ENCODE results near the gene BCL11A. TPM values are rescaled to one million over a fixed set of nuclear protein-coding genes. Genes with fewer than 3 reads are reported as not detected.
"Not testable (repeated sequence)": the region's sequence is repeated elsewhere in the genome, so short reads cannot be mapped to it uniquely, and the experiment has no call there.

The BCL11A gene
- total RNA-seq, 1 experiment from 2014 or later, result 4.5 TPM

- DNase-seq (ENCODE audit: low read depth), result no peak
These were observed 116.3 kb downstream of the BCL11A start for GRCh38 chr2:60437080-60437696.

GRCh38 chr2:60433018-60433596 lies 120.3 kb downstream of the BCL11A start:
- DNase-seq (ENCODE audit: low read depth), result no peak

- DNase-seq (ENCODE audit: low read depth), result no peak
These were observed 121.3 kb downstream of the BCL11A start for GRCh38 chr2:60432035-60432601.

DNA sequence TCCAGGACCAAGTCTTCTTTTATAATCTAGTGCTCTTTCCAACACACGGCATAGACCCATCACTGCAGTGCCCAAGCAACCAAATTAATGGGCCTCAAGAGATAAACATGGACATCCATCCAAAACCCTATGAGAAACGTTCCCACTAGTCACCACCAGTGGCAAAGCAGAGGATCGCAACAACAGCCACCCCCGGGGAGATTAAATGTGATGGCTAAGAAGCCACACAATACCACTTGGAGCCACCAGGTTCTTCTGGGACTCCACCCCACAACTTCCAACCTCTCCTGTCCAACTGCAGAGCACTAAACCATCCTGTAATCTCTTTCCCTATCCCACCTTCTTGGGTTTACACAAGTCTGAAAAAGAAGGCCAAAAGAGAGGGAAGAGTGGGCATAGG lies 123.8 kb downstream of the BCL11A start:
- DNase-seq (ENCODE audit: low read depth), result no peak

GRCh38 chr2:60426880-60427279 lies 126.6 kb downstream of the BCL11A start:
- no peak for DNase-seq (ENCODE audit: low read depth)

DNA sequence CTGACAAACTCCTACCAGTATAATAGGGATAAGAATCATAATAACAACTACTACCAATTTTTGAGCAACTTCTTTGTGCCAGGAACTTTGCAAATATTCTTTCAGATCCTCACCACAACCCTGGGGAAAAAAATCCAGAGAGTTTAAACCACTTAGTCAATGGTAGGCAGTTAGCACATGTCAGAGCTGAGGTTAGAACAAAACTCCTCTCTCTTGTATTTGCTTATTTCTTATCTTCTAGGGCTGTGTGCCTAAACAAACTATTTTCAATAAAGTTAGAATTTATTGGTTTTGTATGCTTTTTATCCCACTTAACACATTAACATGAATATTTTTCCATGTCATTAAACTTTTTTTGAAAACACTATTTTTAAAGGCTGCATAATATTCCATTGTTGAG lies 127.1 kb downstream of the BCL11A start:
- no peak for DNase-seq (ENCODE audit: low read depth)

- no peak for DNase-seq (ENCODE audit: low read depth)
These were observed 129.2 kb downstream of the BCL11A start for GRCh38 chr2:60424233-60424632.

GRCh38 chr2:60423505-60423904 lies 129.9 kb downstream of the BCL11A start:
- no peak for DNase-seq (ENCODE audit: low read depth)

GRCh38 chr2:60422826-60423483 lies 130.5 kb downstream of the BCL11A start:
- no peak for DNase-seq (ENCODE audit: low read depth)

DNA sequence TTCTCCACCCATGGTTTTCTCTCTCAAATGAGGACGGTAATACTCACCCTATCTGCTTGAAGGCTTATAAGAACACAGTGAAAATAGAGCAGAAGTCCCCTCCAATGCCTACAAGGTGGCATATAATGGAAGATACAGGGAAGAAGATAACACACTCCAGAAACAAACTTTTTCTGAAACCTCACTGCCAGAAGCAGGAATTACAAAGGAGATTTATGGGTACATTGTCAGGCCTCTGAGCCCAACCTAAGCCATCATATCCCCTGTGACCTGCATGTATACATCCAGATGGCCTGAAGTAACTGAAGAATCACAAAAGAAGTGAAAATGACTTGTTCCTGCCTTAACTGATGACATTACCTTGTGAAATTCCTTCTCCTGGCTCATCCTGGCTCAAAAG lies 136.2 kb downstream of the BCL11A start:
- DNase-seq (ENCODE audit: low read depth), result not testable (repeated sequence)

DNA sequence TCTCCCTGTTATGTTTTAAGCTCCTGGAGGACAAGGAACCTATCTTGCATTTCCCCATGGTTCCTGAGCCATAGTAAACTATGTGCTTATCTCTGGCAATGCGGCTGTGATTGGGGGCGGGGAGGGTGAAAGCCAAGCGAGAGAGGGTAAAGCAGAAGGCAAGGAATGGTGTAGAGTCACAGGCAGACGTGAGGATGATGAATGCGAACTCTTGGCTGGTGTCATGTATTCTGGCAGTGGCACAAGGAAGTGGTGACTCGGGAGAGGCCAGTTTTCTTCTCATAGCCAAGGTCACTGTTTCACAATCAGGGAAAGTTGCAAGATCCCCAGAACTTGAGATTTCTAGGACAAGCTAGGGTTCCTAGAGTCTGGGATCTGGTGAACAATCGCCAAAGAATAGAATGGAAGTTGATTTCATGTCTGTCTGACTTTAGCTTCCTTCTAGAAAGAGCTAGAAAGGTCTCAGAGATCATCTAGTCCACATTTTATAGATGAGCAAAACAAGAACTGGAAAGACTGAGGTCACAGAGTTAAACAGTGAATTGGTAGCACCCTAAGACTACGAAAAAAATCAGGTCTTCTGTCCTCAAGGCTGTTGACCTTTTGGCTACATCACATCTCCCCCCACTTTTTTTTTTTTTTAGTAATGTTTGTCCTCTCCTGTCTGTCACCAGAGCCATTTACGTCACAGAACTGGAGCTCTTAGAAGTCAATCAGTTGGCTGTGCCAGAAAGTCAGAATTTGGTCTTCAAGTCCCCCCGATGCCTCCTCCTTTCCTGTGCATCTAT lies 137.0 kb downstream of the BCL11A start:
- no peak for DNase-seq (ENCODE audit: low read depth)

- no peak for DNase-seq (ENCODE audit: low read depth)
These were observed 137.6 kb downstream of the BCL11A start for GRCh38 chr2:60415814-60416213.

DNA sequence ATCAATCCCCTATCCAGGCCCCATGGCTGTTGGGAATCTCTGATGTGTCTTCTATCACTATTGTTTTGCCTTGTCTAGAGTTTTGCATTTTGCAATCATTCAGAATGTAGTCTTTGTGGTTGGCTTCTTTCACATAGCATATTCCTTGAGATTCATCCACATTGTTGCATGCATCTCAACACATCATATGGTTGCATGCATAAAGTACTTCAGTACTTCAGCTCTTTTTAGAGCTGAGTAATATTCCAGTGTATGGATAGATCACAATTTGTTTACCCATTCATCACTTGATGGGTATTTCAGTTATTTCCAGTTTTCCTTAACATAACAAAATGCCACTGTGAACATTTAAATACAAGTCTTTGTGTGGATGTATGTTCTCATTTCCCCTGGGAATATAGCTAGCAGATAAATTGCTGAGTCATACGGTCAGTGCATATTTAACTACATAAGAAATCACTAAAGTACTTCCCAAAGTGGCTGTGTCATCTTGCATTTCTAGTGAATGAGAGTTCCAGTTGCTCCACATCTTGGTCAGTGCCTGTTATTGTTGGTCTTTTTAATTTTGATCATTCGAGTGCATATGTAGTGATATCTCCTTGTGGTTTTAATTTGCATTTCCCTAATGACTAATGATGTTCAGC lies 138.8 kb downstream of the BCL11A start:
- peak; percentile 46 for DNase-seq (ENCODE audit: low read depth)

DNA sequence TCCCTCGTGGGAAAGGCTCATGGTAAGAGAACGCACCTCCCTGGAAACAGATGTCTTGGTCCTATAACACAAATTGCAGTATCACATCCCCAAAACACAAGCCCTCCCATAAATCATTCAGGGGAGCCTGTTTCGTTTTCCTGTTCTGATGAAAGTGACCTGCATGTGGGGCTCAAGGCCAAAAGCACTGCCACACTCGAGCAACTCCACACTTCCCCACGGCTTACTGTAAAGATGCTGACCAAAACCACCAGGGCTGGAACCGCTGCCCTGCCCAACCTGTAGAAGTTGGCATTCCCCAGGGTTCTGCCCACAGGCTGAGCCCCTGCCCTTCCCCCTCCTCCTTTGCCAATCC lies 139.7 kb downstream of the BCL11A start:
- DNase-seq (ENCODE audit: low read depth), result no peak

GRCh38 chr2:60413069-60413813 lies 140.2 kb downstream of the BCL11A start:
- DNase-seq (ENCODE audit: low read depth), result peak; percentile 20

GRCh38 chr2:60412620-60413019 lies 140.8 kb downstream of the BCL11A start:
- no peak for DNase-seq (ENCODE audit: low read depth)

- no peak for DNase-seq (ENCODE audit: low read depth)
These were observed 141.4 kb downstream of the BCL11A start for GRCh38 chr2:60412027-60412426.

- no peak for DNase-seq (ENCODE audit: low read depth)
These were observed 142.2 kb downstream of the BCL11A start for GRCh38 chr2:60411295-60411694.

DNA sequence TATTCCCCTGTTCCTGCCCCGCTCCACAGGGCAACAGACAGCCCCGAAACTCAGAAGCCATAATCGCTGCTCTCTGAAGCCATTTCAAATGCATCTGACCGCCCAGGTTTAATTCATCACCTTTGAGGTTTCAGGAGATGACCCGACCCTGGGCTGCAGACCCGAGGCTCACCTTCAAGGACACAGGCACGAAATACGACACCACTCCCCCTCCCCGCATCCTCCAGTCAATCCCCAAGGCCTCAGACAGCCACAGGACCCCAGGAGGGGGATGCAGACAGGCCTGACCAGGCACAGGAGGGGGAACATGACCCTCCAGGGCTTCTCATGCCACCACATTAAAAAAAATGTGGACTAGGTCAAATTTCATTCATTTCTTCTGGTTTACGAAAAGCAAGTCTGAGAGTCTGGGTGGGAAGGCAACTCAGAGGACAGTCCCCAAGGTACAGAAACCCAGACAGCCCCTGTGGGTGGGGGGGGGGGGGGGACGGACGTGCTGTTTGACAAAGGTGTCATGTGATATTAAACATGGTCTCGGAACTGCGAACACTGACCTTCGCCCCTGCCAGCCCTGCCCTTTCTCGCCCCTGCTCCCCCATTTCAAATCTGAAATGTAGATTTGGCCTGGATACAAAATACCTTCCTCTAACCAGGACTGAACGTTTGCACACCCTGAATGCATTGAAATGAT lies 142.9 kb downstream of the BCL11A start:
- DNase-seq (ENCODE audit: low read depth), result no peak

DNA sequence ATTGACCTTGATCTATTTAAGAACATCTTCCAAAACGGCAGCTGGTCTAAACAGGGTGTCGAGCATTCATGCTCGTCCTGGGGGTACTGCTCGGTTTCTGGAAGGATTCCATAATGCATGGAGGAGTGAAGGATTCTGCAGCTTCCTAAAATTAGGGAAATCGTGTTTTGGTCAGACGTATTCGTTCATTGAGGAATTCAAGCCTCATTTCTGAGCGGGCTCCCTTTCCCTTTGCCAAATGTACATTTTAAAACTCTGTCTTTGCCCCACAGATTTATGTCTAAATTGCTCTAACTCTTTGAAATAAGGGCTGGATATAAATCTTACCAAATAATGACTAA lies 144.0 kb downstream of the BCL11A start:
- no peak for DNase-seq (ENCODE audit: low read depth)
